DND-41 (cell line): ENCODE measurements around the gene CARD19.

ENCODE experiments used
- CTCF ChIP-seq: IDR thresholded peaks from 2 replicates; pipeline ENCODE4 v1.5.1; 2012; ENCODE audit warnings: borderline replicate concordance, low read length, moderate library complexity, mild to moderate bottlenecking; ENCODE audit not compliant: poor library complexity, severe bottlenecking; ENCODE audit errors: extremely low read depth
- EZH2 ChIP-seq: IDR thresholded peaks from 3 replicates; pipeline ENCODE4 v1.6.1; 2012; ENCODE audit warnings: borderline replicate concordance, low read depth, mild to moderate bottlenecking, moderate library complexity, low read length, inconsistent platforms; ENCODE audit not compliant: severe bottlenecking

- TF ChIP-seq CTCF (no peak), EZH2 (no peak)
Observed at GRCh38 chr9:93068956-93069355, 27.1 kb upstream of the CARD19 start.
